HG03097 (cell line): Measurements from ENCODE around the gene KIF26A.
"Not testable (repeated sequence)": the region's sequence is repeated elsewhere in the genome, so short reads cannot be mapped to it uniquely, and the experiment has no call there.

Experiments used
- ATAC-seq: cut with Tn5 transposase; IDR thresholded peaks from one replicate; pipeline ENCODE4 v1.9.1; 2021; ENCODE audit not compliant: unreplicated experiment, low FRiP score

Gene KIF26A

GRCh38 chr14:104152686-104153393 is 14.5 kb downstream of the KIF26A start:
- no peak for ATAC-seq

GRCh38 chr14:104153394-104153755 is 15.0 kb downstream of the KIF26A start:
- not testable (repeated sequence) for ATAC-seq

- ATAC-seq, result no peak
These were observed 15.9 kb downstream of the KIF26A start for GRCh38 chr14:104154246-104154645.

- no peak for ATAC-seq
These were observed 17.1 kb downstream of the KIF26A start for GRCh38 chr14:104155513-104155912.

- no peak for ATAC-seq
These were observed 17.8 kb downstream of the KIF26A start for GRCh38 chr14:104156142-104156541.

GRCh38 chr14:104157016-104157928 is 18.9 kb downstream of the KIF26A start:
- ATAC-seq, result no peak

- ATAC-seq, result no peak
These were observed 20.7 kb downstream of the KIF26A start for GRCh38 chr14:104158827-104159798.

GRCh38 chr14:104159990-104160389 is 21.6 kb downstream of the KIF26A start:
- no peak for ATAC-seq

GRCh38 chr14:104161602-104162367 is 23.4 kb downstream of the KIF26A start:
- ATAC-seq, result no peak

- no peak for ATAC-seq
These were observed 24.1 kb downstream of the KIF26A start for GRCh38 chr14:104162495-104162894.

- ATAC-seq, result no peak
These were observed 25.2 kb downstream of the KIF26A start for GRCh38 chr14:104163541-104163940.

GRCh38 chr14:104164041-104164440 is 25.7 kb downstream of the KIF26A start:
- no peak for ATAC-seq

- ATAC-seq, result no peak
These were observed 26.1 kb downstream of the KIF26A start for GRCh38 chr14:104164512-104164911.

GRCh38 chr14:104166698-104167097 is 28.3 kb downstream of the KIF26A start:
- ATAC-seq, result no peak

GRCh38 chr14:104168603-104169002 is 30.2 kb downstream of the KIF26A start:
- no peak for ATAC-seq

GRCh38 chr14:104169005-104169698 is 30.8 kb downstream of the KIF26A start:
- ATAC-seq, result no peak

- no peak for ATAC-seq
These were observed 31.5 kb downstream of the KIF26A start for GRCh38 chr14:104169699-104170479.

GRCh38 chr14:104171029-104171697 is 32.8 kb downstream of the KIF26A start:
- no peak for ATAC-seq
